Kidney epithelial cell (primary cell): ENCODE results near the gene PDE8A. TPM values are rescaled to one million over a fixed set of nuclear protein-coding genes. Genes with fewer than 3 reads are reported as not detected.

Source experiments
- DNase-seq: peaks from one replicate; pipeline ENCODE4 v3.0.0-alpha.2; 2010; ENCODE audit warnings: low read depth
- H3K27me3 ChIP-seq: 2 replicates; pipeline ENCODE4 v1.6.0; 2011; ENCODE audit warnings: low read length; ENCODE audit not compliant: control insufficient read depth, insufficient read depth
- H3K36me3 ChIP-seq: 2 replicates; pipeline ENCODE4 v1.5.1; 2011; ENCODE audit warnings: low read length; ENCODE audit not compliant: control insufficient read depth, insufficient read depth
- H3K4me3 ChIP-seq: 2 replicates; pipeline ENCODE4 v1.5.1; 2011; ENCODE audit warnings: low read depth, mild to moderate bottlenecking, control low read depth, low read length
- total RNA-seq: library from RNA; depleted of rRNA; stranded (reverse); fragments of >200 nt; gene quantifications from 2 replicates; pipeline ENCODE4 v1.2.3, GENCODE V29; 2015
- TF ChIP-seq, protein P1 (sequence below): IDR thresholded peaks from 2 replicates; pipeline ENCODE4 v1.5.1; 2011; ENCODE audit warnings: mild to moderate bottlenecking, moderate library complexity, low read length, control low read depth, inconsistent platforms; ENCODE audit not compliant: insufficient read depth, poor library complexity, severe bottlenecking

PDE8A gene
- total RNA-seq, 1 donor from 2014 or later, result 31.5 TPM

DNA sequence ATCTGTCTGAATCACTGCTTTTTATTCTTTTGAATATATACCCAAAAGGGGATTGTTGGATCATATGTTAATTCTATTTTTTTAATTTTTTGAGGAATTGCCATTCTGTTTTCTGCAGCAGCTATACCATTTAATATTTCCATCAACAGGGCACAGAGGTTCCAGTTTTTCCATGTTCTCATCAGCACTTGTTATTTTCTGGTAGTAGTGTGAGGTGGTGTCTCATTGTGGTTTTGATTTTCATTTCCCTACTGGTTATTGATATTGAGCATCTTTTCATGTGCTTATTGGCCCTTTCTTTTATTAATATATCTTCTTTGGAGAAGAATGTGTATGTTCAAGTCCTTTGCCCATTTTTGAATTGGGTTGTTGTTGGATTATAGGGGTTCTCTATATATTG is 68.1 kb downstream of the PDE8A start:
- Histone ChIP-seq H3K27me3 (no peaks in the 10 kb centered on the region), H3K36me3 (no peaks in the 10 kb centered on the region), H3K4me3 (no peak overlapping the region)
- TF ChIP-seq, protein P1, sequence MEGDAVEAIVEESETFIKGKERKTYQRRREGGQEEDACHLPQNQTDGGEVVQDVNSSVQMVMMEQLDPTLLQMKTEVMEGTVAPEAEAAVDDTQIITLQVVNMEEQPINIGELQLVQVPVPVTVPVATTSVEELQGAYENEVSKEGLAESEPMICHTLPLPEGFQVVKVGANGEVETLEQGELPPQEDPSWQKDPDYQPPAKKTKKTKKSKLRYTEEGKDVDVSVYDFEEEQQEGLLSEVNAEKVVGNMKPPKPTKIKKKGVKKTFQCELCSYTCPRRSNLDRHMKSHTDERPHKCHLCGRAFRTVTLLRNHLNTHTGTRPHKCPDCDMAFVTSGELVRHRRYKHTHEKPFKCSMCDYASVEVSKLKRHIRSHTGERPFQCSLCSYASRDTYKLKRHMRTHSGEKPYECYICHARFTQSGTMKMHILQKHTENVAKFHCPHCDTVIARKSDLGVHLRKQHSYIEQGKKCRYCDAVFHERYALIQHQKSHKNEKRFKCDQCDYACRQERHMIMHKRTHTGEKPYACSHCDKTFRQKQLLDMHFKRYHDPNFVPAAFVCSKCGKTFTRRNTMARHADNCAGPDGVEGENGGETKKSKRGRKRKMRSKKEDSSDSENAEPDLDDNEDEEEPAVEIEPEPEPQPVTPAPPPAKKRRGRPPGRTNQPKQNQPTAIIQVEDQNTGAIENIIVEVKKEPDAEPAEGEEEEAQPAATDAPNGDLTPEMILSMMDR, result no peak
- no peak for DNase-seq

DNA sequence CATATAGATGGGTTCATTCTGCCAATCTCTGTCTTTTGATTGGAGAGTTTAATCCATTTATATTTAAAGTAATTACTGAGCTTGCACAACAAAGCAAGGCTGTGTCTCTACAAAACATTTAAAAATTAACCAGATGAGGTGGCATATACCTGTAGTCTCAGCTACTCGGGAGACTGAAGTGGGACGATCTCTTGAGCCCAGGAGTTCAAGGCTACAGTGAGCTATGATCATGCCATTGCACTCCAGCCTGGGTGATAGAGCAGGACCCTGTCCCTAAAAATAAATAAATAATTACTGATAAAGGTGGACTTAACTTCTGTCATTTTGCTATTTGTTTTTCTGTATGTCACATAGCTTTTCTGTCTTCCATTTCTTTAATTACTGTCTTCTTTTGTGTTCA is 78.1 kb downstream of the PDE8A start:
- no peak for DNase-seq
- TF ChIP-seq, protein P1, result no peak
- H3K4me3 ChIP-seq, result no peak overlapping the region

DNA sequence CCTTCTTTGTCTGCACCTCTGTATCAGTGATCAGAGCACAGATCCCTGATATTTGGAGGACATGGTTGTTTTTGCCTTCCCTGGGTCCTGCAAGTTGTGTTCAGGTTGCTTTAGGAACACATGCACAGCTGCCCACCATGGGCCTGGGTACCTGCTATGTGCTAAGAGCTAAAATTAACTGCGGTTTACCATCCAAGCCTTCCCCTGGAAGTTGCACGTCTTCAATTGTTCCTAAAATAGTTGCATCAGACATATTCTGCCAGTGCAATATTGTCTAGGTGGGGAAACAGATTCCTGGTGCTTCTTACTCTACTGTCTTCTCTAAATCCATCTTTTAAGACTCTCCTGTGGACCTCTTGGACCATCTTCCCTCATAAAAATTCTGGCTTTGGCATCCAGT is 80.9 kb downstream of the PDE8A start:
- TF ChIP-seq, protein P1, result no peak
- no peaks in the 10 kb centered on the region for H3K36me3 ChIP-seq
- DNase-seq, result no peak
- H3K4me3 ChIP-seq, result no peak overlapping the region
- no peaks in the 10 kb centered on the region for H3K27me3 ChIP-seq

More for the DNA sequence above, 78.1 kb downstream of the PDE8A start:
- Histone ChIP-seq H3K36me3 (no peaks in the 10 kb centered on the region), H3K27me3 (no peaks in the 10 kb centered on the region)

DNA sequence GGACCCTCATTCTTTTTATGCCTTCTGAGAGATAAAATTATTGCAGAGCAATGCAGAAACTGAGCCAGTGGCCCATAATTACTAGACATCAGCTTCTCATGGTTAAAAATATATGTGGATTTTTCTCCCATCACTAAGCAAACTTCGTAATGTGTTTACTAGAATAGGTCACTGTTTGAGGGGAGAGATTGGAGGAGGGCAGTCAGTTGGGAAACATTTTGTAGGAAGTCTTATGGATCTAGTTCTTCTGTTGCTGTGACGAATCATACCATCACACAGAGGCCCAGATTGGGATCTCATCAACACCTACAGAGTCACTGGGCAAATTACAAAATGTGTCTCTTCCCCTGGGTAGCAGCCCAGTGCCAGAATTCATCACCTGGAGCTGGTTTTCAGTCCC is 81.4 kb downstream of the PDE8A start:
- DNase-seq, result no peak
- TF ChIP-seq, protein P1, result no peak
- no peak overlapping the region for H3K4me3 ChIP-seq
- H3K36me3 ChIP-seq, result no peaks in the 10 kb centered on the region
- no peaks in the 10 kb centered on the region for H3K27me3 ChIP-seq

DNA sequence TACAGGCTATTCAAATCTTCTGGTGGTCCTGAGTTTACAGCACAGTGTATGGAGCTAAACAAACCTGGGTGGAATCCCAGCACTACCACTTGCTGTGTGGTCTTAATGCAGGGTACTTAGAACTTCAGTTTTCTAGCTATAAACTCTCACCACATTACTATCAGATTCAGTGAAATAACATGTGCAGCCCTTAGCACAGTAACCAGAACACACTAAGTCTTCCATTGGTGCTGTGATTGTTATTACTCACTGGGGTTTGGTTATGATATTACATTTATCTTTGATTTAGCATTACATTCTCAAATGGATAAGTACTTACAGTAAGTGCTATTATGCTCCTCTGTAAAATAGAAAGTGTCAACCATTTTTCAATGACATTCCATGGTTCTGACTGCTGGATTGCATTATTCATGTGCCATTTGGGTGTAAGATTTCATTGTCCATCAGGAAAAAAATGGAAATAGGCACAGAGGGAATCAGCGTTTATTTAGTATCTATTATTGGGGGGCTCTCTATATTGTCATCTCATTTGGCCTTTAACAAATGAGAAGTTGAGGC is 81.9 kb downstream of the PDE8A start:
- Histone ChIP-seq H3K36me3 (no peaks in the 10 kb centered on the region), H3K4me3 (no peak overlapping the region), H3K27me3 (no peaks in the 10 kb centered on the region)
- no peak for DNase-seq
- TF ChIP-seq, protein P1, result no peak

DNA sequence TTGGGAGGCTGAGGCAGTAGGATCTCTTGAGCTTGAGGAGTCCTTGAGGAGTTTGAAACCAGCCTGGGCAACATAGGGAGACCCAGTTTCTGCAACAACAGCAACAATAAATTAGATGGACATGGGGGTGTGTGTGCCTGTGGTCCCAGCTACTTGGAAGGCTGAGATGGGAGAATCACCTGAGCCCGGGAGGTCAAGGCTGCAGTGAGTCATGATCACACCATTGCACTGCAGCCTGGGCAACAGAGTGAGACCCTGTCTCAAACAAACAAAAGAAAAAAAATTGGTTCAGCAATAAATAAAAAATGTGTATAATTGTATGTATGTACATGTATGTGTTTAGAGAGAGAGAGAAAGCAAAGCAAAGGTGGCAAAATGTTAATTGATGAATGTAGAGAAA is 83.1 kb downstream of the PDE8A start:
- TF ChIP-seq, protein P1, result no peak
- Histone ChIP-seq H3K4me3 (no peak overlapping the region), H3K36me3 (no peaks in the 10 kb centered on the region), H3K27me3 (no peaks in the 10 kb centered on the region)
- no peak for DNase-seq
